Stimulated activated CD4-positive, alpha-beta T cell treated with anti-CD3 and anti-CD28 coated beads, TNF-alpha, amount 100 ng/mL, for 4 hours (primary cell): Measurements from ENCODE around the gene ORMDL3.
A peak's percentile ranks its signal among the peaks of the same experiment; 100 is the strongest.
"Not testable (repeated sequence)": the region's sequence is repeated elsewhere in the genome, so short reads cannot be mapped to it uniquely, and the experiment has no call there.

Experiments used
- DNase-seq, 3 experiments: peaks; one replicate each; pipeline ENCODE4 v3.0.0-alpha.2; 2020; ENCODE audit warnings: low read depth in 3 of 3

The ORMDL3 gene

GRCh38 chr17:39950871-39951348 is 23.5 kb upstream of the ORMDL3 start:
- no peak for DNase-seq

DNA sequence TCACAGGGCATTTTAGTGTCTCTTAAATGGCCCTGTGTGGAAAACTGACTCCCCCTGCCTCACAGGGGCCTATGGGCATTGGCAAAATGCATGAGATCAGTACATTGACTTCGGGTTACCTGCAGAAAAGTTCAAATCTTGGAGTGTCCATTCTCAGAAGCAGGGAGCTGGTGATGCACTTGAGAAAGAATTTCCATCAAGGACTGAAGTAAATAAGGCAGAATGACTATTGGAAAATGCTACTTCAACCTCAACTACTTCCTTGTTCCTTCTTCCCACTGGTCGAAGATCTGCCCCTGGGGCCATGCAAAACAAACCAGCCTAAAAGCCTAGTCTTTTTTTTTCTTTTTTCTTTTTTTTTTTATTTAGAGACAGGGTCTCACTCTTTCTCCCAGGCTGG is 21.6 kb upstream of the ORMDL3 start:
- DNase-seq = no peak

DNA sequence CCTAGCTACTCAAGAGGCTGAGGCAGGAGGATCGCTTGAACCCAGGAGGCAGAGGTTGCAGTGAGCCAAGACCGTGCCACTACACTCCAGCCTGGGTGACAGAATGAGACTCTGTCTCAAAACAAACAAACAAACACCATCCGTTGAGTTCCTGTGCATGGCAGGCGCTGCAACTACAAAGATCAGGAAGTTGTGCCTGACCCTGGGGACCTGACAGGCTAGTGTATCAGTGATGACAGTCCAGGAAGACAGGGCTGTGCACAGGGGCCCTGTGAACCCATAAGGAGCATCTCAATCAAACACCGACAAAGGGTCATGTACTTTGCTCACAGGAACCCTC is 21.1 kb upstream of the ORMDL3 start:
- not testable (repeated sequence) for DNase-seq

- DNase-seq = no peak
Observed at GRCh38 chr17:39946551-39947330, 19.3 kb upstream of the ORMDL3 start.

DNA sequence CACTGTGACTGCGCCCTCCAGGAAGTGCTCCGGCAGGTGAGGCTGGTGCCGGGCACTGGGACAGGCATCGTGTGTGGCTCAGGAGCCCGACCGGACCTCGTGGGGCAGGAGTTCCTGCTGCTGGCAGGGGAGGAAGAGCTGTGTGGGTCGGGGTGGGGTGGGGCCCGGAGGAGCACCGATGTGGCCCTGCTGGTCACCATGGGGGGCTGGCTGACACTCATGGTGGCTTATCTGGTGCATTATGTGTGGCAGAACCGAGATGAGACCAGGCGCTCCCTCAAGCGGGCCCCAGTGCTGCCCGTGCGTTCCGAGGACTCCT is 17.0 kb upstream of the ORMDL3 start:
- no peak for DNase-seq

- no peak for DNase-seq
Observed at GRCh38 chr17:39943702-39944392, 16.4 kb upstream of the ORMDL3 start.

DNA sequence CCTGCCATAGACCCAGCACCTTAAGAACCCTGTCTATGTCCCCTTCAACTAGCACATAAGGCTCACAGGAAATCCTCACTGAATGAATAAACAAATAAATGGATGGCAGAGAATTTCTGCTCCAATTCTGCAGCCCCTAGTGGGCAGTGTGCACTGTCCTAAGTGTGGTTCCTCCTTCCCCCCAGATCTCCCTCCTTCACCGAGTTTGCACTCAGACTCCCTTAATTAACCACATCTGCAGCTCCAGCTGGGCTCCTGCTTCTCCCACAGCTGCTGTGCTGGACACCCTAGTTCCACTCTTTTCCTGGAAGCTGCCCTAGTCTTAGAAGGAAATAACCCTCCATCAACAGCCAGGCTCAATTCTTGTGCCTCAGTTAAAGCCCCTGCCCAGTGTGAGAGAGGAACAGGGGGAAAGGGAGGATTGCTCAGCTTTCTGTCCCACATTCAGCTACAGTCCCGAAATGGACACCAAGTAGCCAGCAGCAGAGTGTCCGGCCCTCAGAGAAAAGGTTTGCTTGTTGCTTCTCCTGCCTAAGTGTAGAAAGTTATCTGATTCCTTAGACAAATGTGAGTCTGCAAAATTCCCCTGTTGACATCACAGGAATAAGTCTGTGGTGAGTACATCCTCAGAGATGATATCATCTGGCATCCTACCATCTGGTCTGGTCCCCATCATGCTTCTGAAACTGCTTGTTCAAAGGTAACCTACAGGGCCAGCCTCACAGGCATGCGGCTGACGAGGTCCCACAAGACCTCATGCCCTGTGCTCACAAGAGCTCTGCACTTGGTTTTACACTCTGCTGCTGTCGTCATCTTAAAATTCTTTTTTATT is 12.4 kb upstream of the ORMDL3 start:
- no peak for DNase-seq

- DNase-seq = no peak
Observed at GRCh38 chr17:39939106-39939505, 11.7 kb upstream of the ORMDL3 start.

GRCh38 chr17:39938140-39938869 is 10.9 kb upstream of the ORMDL3 start:
- no peak for DNase-seq

DNA sequence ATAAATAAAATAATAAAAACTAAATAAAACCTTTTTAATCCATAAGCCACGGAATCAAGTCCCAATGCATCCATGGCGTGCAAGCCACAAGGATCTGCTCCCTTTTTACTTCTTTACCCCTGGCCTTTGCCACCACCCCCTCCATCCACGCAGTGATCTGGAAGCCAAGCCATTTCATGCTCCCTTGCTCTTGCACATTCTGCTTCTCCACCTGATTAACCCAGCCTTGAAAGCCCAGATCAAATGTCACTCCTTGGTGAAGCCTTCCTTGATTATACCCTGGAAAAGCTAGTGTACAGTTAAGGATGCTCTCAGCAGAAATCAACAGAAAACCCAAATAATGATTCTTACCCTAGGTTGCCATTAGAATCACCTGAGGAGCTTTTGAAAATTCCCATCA is 10.0 kb upstream of the ORMDL3 start:
- no peak for DNase-seq

- no peak for DNase-seq
Observed at GRCh38 chr17:39935909-39936308, 8.5 kb upstream of the ORMDL3 start.

DNA sequence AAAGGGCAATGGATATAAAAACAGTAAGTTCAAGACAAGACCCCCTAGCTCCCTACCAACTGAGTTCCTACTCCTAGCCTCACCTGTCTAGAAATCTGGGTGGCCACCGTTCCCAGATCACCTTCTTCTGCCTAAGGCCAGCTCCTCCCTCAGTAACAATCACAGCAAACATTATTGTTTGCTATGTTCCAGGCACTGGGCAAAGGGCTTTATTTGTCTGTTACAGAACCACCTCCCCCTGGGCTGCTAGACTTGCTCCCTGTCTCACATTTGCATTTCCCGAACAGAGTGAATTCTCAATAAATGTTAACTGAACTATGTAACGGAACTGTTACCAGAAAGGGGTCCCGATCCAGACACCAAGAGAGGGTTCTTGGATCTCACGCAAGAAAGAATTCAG is 6.9 kb upstream of the ORMDL3 start:
- DNase-seq = no peak

DNA sequence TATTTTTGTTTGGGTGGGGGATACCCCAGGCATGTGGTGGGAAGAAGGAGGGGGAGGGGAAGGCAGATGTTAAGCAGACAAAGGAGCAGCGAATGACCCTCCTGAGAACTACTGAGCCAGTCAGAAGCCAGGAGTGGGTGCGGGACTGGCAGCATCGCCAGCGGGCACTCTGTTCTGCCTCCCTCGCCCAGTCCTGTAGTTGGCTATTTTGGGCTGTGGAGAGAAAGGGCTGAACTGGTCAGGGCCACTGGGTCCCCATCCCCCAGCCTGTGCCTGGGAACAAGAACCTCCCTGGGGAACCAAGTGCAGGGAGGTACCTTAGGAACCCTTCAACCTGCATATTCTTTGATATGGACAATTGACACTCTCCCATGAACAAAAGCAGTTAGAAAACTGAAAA is 6.5 kb upstream of the ORMDL3 start:
- no peak for DNase-seq

GRCh38 chr17:39929646-39930407 is 2.4 kb upstream of the ORMDL3 start:
- no peak for DNase-seq

DNA sequence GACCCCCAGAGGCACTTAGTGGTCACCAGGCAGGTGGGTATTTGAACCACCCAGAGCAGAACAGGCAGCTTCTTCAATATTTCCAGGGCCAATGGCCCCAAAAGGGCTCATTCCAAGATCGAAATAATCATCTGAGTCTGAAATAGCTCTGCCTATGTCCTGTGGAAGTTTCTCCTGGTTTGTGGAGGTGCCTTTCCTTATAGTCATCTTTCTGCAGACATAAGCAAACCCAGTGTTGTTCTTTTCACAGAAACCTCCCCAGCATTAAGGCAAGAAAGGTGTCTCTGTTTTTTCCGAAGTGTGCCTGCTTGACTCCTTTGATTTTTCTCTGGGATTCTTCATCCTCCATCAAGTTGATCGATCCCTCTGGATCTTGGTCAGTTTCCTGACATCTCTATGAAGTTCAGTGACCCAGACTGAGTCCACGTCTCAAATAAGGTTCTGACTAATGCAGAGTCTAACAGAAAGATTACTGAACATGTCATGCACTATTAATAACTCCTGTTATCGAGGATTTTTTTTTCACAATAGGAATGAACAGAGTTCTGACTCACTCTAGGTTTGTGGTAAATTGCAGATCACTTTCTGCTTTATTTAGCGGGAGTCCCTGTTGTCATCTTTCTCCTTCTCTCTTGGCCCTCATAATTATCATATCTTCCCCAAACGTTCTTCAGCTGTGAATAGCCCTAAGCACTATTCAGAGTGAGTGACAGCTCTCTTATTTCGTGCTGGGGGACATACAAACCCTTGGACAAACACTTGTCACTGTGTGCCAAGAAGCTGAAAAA is 1.7 kb upstream of the ORMDL3 start:
- DNase-seq = no peak

DNA sequence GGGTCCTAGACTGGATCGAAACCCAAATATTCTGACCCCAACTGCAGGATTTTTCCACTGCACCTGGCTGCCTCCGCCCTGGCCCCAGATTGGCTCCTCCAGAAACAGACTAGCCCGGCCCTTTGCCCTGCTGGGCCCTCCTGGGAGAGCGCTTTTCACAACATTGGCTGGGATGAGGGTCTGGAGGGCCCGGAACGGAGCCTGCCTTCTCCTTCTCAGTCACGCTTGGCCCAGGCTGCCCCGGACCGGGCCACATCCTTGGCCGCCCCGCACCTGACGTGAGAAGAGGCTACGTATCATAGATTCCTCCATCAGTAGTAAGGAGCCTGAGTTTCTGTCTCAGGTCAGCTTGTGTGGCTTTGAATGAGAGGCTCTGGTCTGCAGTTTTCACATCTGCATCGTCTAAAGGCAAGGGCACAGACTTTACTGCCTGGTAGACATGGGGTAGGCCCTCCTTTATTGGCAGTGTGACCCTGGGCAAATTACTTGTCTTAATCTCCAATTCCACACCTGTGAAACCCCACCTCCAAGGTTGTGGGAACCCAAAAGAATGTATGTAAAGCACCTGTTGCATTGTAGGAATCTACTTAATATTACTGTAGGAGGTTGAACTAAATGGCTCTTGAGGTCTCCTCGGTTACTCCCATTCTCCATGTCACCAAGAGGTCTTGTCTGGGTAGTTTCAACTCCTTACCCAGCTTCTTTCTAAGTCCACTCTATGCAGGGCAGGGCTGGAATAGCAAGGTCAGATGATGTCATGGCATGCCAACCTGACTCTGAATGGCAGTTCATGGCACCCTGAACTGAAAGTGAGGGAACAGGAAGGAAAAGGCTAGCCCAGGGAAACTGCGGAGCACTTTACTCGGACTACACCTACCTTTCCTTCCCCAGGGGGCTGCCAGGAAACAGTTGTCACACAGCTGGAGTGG is 792 bp upstream of the ORMDL3 start:
- DNase-seq = no peak

GRCh38 chr17:39926588-39927100 is 757 bp downstream of the ORMDL3 start:
- DNase-seq = peak in 2 of 3 experiments; percentile 33

DNA sequence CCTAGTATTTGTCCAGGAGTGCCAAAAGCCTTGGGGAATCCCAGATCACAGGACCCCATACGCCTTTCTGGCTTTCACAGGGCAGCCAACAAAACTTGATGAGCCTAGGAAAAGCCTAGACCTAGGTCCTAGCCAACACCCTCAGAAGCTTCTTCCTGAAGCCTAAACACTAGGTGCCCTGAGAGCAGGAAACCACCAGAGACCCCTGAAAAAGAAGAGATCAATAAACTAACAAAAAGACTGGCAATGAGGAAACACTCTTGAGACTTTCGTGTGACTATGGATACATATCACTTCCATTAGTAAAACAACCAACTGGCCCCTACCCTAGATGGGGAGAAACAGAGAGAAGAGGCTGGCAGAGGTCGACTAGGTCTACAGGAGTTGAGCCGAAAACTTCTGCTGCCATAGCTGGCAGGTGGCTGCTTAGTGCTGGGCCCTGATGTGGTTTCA is 1.2 kb downstream of the ORMDL3 start:
- no peak for DNase-seq
